Neural progenitor cell (in vitro differentiated cells): Measurements from ENCODE around the gene THNSL1. TPM values are rescaled to one million over a fixed set of nuclear protein-coding genes. Genes with fewer than 3 reads are reported as not detected.

Experiments
- DNase-seq: peaks from one replicate; pipeline ENCODE4 v3.0.0-alpha.2; 2016; ENCODE audit warnings: low spot score
- H2AFZ ChIP-seq: fragments of 200-600 bp; sonication (generic); replicated peaks from 2 replicates; pipeline ENCODE4 v1.6.1; 2016; ENCODE audit warnings: antibody characterized with exemption
- H3F3A ChIP-seq: fragments of 200-600 bp; sonication (generic); 2 replicates; pipeline ENCODE4 v1.6.1; 2016; ENCODE audit warnings: antibody characterized with exemption, low read depth
- H3K27ac ChIP-seq: fragments of 200-600 bp; sonication (generic); 2 replicates; pipeline ENCODE4 v1.5.1; 2016; ENCODE audit warnings: mild to moderate bottlenecking
- H3K27me3 ChIP-seq: fragments of 200-600 bp; sonication (generic); 2 replicates; pipeline ENCODE4 v1.6.1; 2016; ENCODE audit warnings: mild to moderate bottlenecking, moderate library complexity
- H3K36me3 ChIP-seq: fragments of 200-600 bp; sonication (generic); 2 replicates; pipeline ENCODE4 v1.5.1; 2016
- H3K4me1 ChIP-seq: fragments of 200-600 bp; sonication (generic); 2 replicates; pipeline ENCODE4 v1.6.1; 2016; ENCODE audit warnings: mixed run types
- H3K4me2 ChIP-seq: fragments of 200-600 bp; sonication (generic); 2 replicates; pipeline ENCODE4 v1.6.1; 2016
- H3K4me3 ChIP-seq: fragments of 200-600 bp; sonication (generic); 2 replicates; pipeline ENCODE4 v1.5.1; 2016
- H3K79me2 ChIP-seq: fragments of 200-600 bp; sonication (generic); 2 replicates; pipeline ENCODE4 v1.6.1; 2016; ENCODE audit warnings: low read depth
- H3K9ac ChIP-seq: fragments of 200-600 bp; sonication (generic); 2 replicates; pipeline ENCODE4 v1.6.1; 2016
- H3K9me3 ChIP-seq: fragments of 200-600 bp; sonication (generic); 2 replicates; pipeline ENCODE4 v1.5.1; 2016; ENCODE audit warnings: low read depth
- H4K20me1 ChIP-seq: fragments of 200-600 bp; sonication (generic); 2 replicates; pipeline ENCODE4 v1.6.1; 2016; ENCODE audit warnings: low read depth
- H3K27ac Mint-ChIP-seq: 3 replicates; pipeline ENCODE4 v1.8.0; 2021; ENCODE audit warnings: mixed read lengths
- H3K27me3 Mint-ChIP-seq: 2 replicates; pipeline ENCODE4 v1.8.0; 2022; ENCODE audit warnings: low read depth, mild to moderate bottlenecking, inconsistent platforms, moderate library complexity, mixed read lengths; ENCODE audit not compliant: insufficient read depth
- H3K36me3 Mint-ChIP-seq: 3 replicates; pipeline ENCODE4 v1.8.0; 2021; ENCODE audit warnings: mixed read lengths
- H3K4me1 Mint-ChIP-seq: 3 replicates; pipeline ENCODE4 v1.8.0; 2021; ENCODE audit warnings: mixed read lengths
- H3K4me3 Mint-ChIP-seq: 3 replicates; pipeline ENCODE4 v1.8.0; 2021; ENCODE audit warnings: mild to moderate bottlenecking, moderate library complexity, mixed read lengths
- H3K9me3 Mint-ChIP-seq: 3 replicates; pipeline ENCODE4 v1.8.0; 2020; ENCODE audit warnings: mixed read lengths
- CTCF ChIP-seq: fragments of 200-600 bp; sonication (generic); IDR thresholded peaks from 2 replicates; pipeline ENCODE4 v1.5.1; 2017; ENCODE audit warnings: antibody characterized with exemption, mild to moderate bottlenecking
- EZH2 ChIP-seq: fragments of 200-600 bp; sonication (generic); IDR thresholded peaks from 2 replicates; pipeline ENCODE4 v1.6.1; 2017; ENCODE audit warnings: antibody characterized with exemption, mild to moderate bottlenecking, moderate library complexity
- EZH2phosphoT487 ChIP-seq: fragments of 200-600 bp; sonication (generic); IDR thresholded peaks from 2 replicates; pipeline ENCODE4 v1.6.1; 2017; ENCODE audit warnings: antibody characterized with exemption
- total RNA-seq: library from RNA; depleted of rRNA; stranded (reverse); fragments of >200 nt; gene quantifications from 2 replicates; pipeline ENCODE4 v1.2.3, GENCODE V29; 2015; ENCODE audit warnings: low replicate concordance

Gene THNSL1
- total RNA-seq, 1 donor from 2014 or later = 19.4 TPM

GRCh38 chr10:25017154-25017590 is 760 bp downstream of the THNSL1 start:
- peaks cover 26% of the 10 kb centered on the region for H3F3A ChIP-seq
- peaks cover 25% of the 10 kb centered on the region for H3K79me2 ChIP-seq
- DNase-seq = peak; percentile 63
- H3K9me3 Mint-ChIP-seq = peaks cover 6% of the 10 kb centered on the region
- peak overlapping the region; percentile 52 for H3K4me3 ChIP-seq
- peak overlapping the region; percentile 100 for H3K27ac Mint-ChIP-seq
- H3K27me3 ChIP-seq = no peaks in the 10 kb centered on the region
- peak overlapping the region; percentile 97 for H3K4me3 Mint-ChIP-seq
- no peaks in the 10 kb centered on the region for H3K36me3 ChIP-seq
- H3K9me3 ChIP-seq = no peaks in the 10 kb centered on the region
- H2AFZ ChIP-seq = peak overlapping the region; percentile 79
- peaks cover 31% of the 10 kb centered on the region for H3K4me1 Mint-ChIP-seq
- peaks cover 15% of the 10 kb centered on the region for H3K36me3 Mint-ChIP-seq
- peak overlapping the region; percentile 6 for H3K9ac ChIP-seq
- peak overlapping the region; percentile 74 for H3K27ac ChIP-seq
- H3K4me1 ChIP-seq = peaks cover 10% of the 10 kb centered on the region
- no peak for TF ChIP-seq CTCF
- TF ChIP-seq EZH2 = peak; percentile 33
- peak; percentile 39 for TF ChIP-seq EZH2phosphoT487
- peak overlapping the region; percentile 76 for H3K4me2 ChIP-seq
- peaks cover 3% of the 10 kb centered on the region for H3K27me3 Mint-ChIP-seq
- H4K20me1 ChIP-seq = no peaks in the 10 kb centered on the region

- peaks cover 6% of the 10 kb centered on the region for H3K9me3 Mint-ChIP-seq
- H3K4me1 Mint-ChIP-seq = peaks cover 31% of the 10 kb centered on the region
- peak overlapping the region; percentile 76 for H3K4me2 ChIP-seq
- no peaks in the 10 kb centered on the region for H3K9me3 ChIP-seq
- H3F3A ChIP-seq = peaks cover 26% of the 10 kb centered on the region
- no peak for TF ChIP-seq CTCF
- H4K20me1 ChIP-seq = no peaks in the 10 kb centered on the region
- H3K36me3 ChIP-seq = no peaks in the 10 kb centered on the region
- no peak overlapping the region for H3K27ac ChIP-seq
- DNase-seq = no peak
- no peaks in the 10 kb centered on the region for H3K27me3 ChIP-seq
- peak overlapping the region; percentile 52 for H3K4me3 ChIP-seq
- peaks cover 10% of the 10 kb centered on the region for H3K4me1 ChIP-seq
- H3K79me2 ChIP-seq = peaks cover 25% of the 10 kb centered on the region
- peaks cover 3% of the 10 kb centered on the region for H3K27me3 Mint-ChIP-seq
- peaks cover 14% of the 10 kb centered on the region for H3K36me3 Mint-ChIP-seq
- peak overlapping the region; percentile 97 for H3K4me3 Mint-ChIP-seq
- no peak overlapping the region for H3K9ac ChIP-seq
- peak overlapping the region; percentile 79 for H2AFZ ChIP-seq
- H3K27ac Mint-ChIP-seq = peak overlapping the region; percentile 100
Measured at GRCh38 chr10:25017661-25018060, 1.2 kb downstream of the THNSL1 start.

GRCh38 chr10:25018703-25019102 is 2.3 kb downstream of the THNSL1 start:
- H3K36me3 Mint-ChIP-seq = peaks cover 17% of the 10 kb centered on the region
- no peak overlapping the region for H3K4me3 ChIP-seq
- peaks cover 10% of the 10 kb centered on the region for H3K4me1 ChIP-seq
- H3K9me3 Mint-ChIP-seq = no peaks in the 10 kb centered on the region
- H3K4me2 ChIP-seq = no peak overlapping the region
- H4K20me1 ChIP-seq = no peaks in the 10 kb centered on the region
- peaks cover 25% of the 10 kb centered on the region for H3K79me2 ChIP-seq
- DNase-seq = no peak
- peaks cover 3% of the 10 kb centered on the region for H3K27me3 Mint-ChIP-seq
- no peaks in the 10 kb centered on the region for H3K27me3 ChIP-seq
- H3F3A ChIP-seq = peaks cover 26% of the 10 kb centered on the region
- no peaks in the 10 kb centered on the region for H3K36me3 ChIP-seq
- no peak overlapping the region for H3K9ac ChIP-seq
- no peak overlapping the region for H2AFZ ChIP-seq
- no peak overlapping the region for H3K27ac ChIP-seq
- H3K4me3 Mint-ChIP-seq = no peak overlapping the region
- H3K4me1 Mint-ChIP-seq = peaks cover 28% of the 10 kb centered on the region
- TF ChIP-seq EZH2phosphoT487 (no peak), CTCF (no peak), EZH2 (no peak)
- H3K9me3 ChIP-seq = no peaks in the 10 kb centered on the region
- H3K27ac Mint-ChIP-seq = no peak overlapping the region
